ENCODE measurements around the gene CEP290. TPM values are rescaled to one million over a fixed set of nuclear protein-coding genes. Genes with fewer than 3 reads are reported as not detected.

Gene CEP290
- total and polyA plus RNA-seq, 10 of the 15 experiments (the other 5 are each of a cell fraction or from before 2014, with no cell fraction given) = 4.8 to 15.7 (median 10.7) TPM

DNA sequence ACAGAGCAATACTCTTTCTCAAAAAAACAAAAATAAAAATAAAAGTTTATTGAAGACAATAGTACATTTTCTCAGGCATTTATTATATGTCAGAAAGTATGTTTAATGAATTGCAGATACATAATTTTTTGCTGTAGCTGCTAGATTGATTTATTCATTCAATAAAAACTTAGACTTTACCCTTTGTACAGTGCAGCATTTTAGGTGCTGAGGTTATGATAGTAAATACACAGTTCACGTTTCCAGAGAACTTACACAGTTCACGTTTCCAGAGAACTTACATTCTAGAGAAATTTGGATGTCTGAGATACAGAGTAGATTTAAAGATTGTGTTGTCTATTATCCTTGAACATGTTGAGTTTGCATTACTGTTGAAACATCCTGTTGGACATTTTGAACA, 25.5 kb upstream of the CEP290 start:
- no peak overlapping the region for H3K4me2 ChIP-seq (ENCODE audit: control insufficient read depth, insufficient read depth)
- H4K20me1 ChIP-seq (ENCODE audit: control insufficient read depth, insufficient read depth) = no peaks in the 10 kb centered on the region
- H3K27ac ChIP-seq (ENCODE audit: control insufficient read depth, insufficient read depth) = no peak overlapping the region
- H3K79me2 ChIP-seq (ENCODE audit: control insufficient read depth, insufficient read depth, low read length) = no peaks in the 10 kb centered on the region
- no peaks in the 10 kb centered on the region for H3K9me3 ChIP-seq (replicated peaks; ENCODE audit: control insufficient read depth, insufficient read depth, low read length)
- no peak overlapping the region for H2AFZ ChIP-seq (ENCODE audit: control insufficient read depth, low read depth, low read length)
- intact Hi-C loops (cut with micrococcal nuclease; ENCODE audit: unreplicated experiment) (no loop called here), in situ Hi-C loops (cut with MboI) (no loop called here)
- no peaks in the 10 kb centered on the region; a peak in 1 of 4 replicates for H3K36me3 ChIP-seq (ENCODE audit: control insufficient read depth in 2 of 2, insufficient read depth in 2 of 2, low read length in 1 of 2)
- CTCF ChIA-PET = interaction anchor here (0.7 kb wide), 1 partner anchor 225 kb away, joined by 3 read pairs; no protein-coding TSS in a partner anchor
- TF ChIP-seq FOS (IDR thresholded peaks at IDR 0.05; ENCODE audit: borderline replicate concordance, extremely low read depth, insufficient read length) = no peak
- TF ChIP-seq, protein P1, sequence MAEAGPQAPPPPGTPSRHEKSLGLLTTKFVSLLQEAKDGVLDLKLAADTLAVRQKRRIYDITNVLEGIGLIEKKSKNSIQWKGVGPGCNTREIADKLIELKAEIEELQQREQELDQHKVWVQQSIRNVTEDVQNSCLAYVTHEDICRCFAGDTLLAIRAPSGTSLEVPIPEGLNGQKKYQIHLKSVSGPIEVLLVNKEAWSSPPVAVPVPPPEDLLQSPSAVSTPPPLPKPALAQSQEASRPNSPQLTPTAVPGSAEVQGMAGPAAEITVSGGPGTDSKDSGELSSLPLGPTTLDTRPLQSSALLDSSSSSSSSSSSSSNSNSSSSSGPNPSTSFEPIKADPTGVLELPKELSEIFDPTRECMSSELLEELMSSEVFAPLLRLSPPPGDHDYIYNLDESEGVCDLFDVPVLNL (IDR thresholded peaks at IDR 0.05; ENCODE audit: low read depth, low read length) = no peak
- no peak for TF ChIP-seq CBFB (IDR thresholded peaks at IDR 0.05; ENCODE audit: low read depth)
- TF ChIP-seq ZSCAN29 (IDR thresholded peaks at IDR 0.05) = no peak
- TF ChIP-seq PAX8 (IDR thresholded peaks at IDR 0.05) = no peak
- no peak for TF ChIP-seq POLR2AphosphoS2 (IDR thresholded peaks at IDR 0.05; ENCODE audit: low read depth, low read length)
- TF ChIP-seq, protein P2, sequence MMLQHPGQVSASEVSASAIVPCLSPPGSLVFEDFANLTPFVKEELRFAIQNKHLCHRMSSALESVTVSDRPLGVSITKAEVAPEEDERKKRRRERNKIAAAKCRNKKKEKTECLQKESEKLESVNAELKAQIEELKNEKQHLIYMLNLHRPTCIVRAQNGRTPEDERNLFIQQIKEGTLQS (IDR thresholded peaks at IDR 0.05; ENCODE audit: borderline replicate concordance, extremely low read depth, low read depth, low read length) = no peak
- TF ChIP-seq KDM1A (IDR thresholded peaks at IDR 0.05; ENCODE audit: borderline replicate concordance) = no peak
- TF ChIP-seq YY1 (IDR thresholded peaks at IDR 0.05; ENCODE audit: low read depth, low read length) = no peak
- TF ChIP-seq CHD4 (IDR thresholded peaks at IDR 0.05) = no peak
- TF ChIP-seq KLF5 (IDR thresholded peaks at IDR 0.05; ENCODE audit: partially characterized antibody) = no peak
- TF ChIP-seq RB1 (IDR thresholded peaks at IDR 0.05; ENCODE audit: borderline replicate concordance) = no peak
- TF ChIP-seq ZNF217 (IDR thresholded peaks at IDR 0.05) = no peak
- TF ChIP-seq, protein P3, sequence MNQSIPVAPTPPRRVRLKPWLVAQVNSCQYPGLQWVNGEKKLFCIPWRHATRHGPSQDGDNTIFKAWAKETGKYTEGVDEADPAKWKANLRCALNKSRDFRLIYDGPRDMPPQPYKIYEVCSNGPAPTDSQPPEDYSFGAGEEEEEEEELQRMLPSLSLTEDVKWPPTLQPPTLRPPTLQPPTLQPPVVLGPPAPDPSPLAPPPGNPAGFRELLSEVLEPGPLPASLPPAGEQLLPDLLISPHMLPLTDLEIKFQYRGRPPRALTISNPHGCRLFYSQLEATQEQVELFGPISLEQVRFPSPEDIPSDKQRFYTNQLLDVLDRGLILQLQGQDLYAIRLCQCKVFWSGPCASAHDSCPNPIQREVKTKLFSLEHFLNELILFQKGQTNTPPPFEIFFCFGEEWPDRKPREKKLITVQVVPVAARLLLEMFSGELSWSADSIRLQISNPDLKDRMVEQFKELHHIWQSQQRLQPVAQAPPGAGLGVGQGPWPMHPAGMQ (IDR thresholded peaks at IDR 0.05; ENCODE audit: borderline replicate concordance) = no peak
- TF ChIP-seq SREBF1 (IDR thresholded peaks at IDR 0.05; ENCODE audit: low read length) = no peak
- RAD21 ChIA-PET (ENCODE audit: unreplicated experiment) = no interaction called here
- no TSS peak for BruUV-seq (replicated peaks)
- ATAC-seq (no peak), FAIRE-seq (no peak), DNase-seq (ENCODE audit: low read depth, low spot score) (no peak)
- SMC1A ChIA-PET (ENCODE audit: uncharacterized antibody, unreplicated experiment) = interaction anchor here (1.2 kb wide), 1 partner anchor 22 kb away, joined by 3 read pairs; no protein-coding TSS in a partner anchor
- POLR2A ChIA-PET = no interaction called here
- H3K27me3 ChIP-seq (replicated peaks in 1 of 2; ENCODE audit: control insufficient read depth in 2 of 2, insufficient read depth in 2 of 2, low read length in 1 of 2) = no peaks in the 10 kb centered on the region
- 98% methylated on average over 2 of the region's 2 CpGs for WGBS (ENCODE audit: insufficient coverage, insufficient replicate concordance, low lambda C conversion rate, missing lambda C conversion rate)
- no peak overlapping the region for H3K4me3 ChIP-seq
- no peaks in the 10 kb centered on the region for H3K4me1 ChIP-seq (ENCODE audit: control insufficient read depth, insufficient read depth, low read length)
- H3K9ac ChIP-seq (ENCODE audit: control insufficient read depth, insufficient read depth, low read length) = no peak overlapping the region

All from GM12878 (cell line).